Keratinocyte (primary cell): ENCODE results near the gene TFF1. TPM values are rescaled to one million over a fixed set of nuclear protein-coding genes. Genes with fewer than 3 reads are reported as not detected.

ENCODE experiments used
- DNase-seq: peaks from one replicate; pipeline ENCODE4 v3.0.0-alpha.2; 2011; ENCODE audit warnings: low read depth, missing footprints, low spot score
- FAIRE-seq: peaks from 2 replicates; lab custom pipeline; 2011; peaks lifted over from hg19 to GRCh38; lab: Jason Lieb, UNC
- H2AFZ ChIP-seq: 2 replicates; pipeline ENCODE4 v1.6.0; 2012; ENCODE audit warnings: low read length, control low read depth, inconsistent platforms; ENCODE audit not compliant: control insufficient read depth
- H3K27ac ChIP-seq: 2 replicates; pipeline ENCODE4 v1.5.1; 2011; ENCODE audit warnings: low read length; ENCODE audit not compliant: control insufficient read depth, insufficient read depth
- H3K27me3 ChIP-seq: 3 replicates; pipeline ENCODE4 v1.6.0; 2011; ENCODE audit warnings: low read length; ENCODE audit not compliant: control insufficient read depth, insufficient read depth; ENCODE audit errors: extremely low read depth
- H3K36me3 ChIP-seq, 2 experiments: 2 replicates in 1 of 2; 3 replicates in 1 of 2; pipeline ENCODE4 v1.5.1; 2011; ENCODE audit warnings: low read length in 2 of 2, mild to moderate bottlenecking in 1 of 2; ENCODE audit not compliant: control insufficient read depth in 2 of 2, insufficient read depth in 2 of 2; ENCODE audit errors: extremely low read depth in 1 of 2
- H3K4me1 ChIP-seq: 3 replicates; pipeline ENCODE4 v1.5.1; 2011; ENCODE audit warnings: low read length; ENCODE audit not compliant: control insufficient read depth, insufficient read depth; ENCODE audit errors: extremely low read depth
- H3K4me2 ChIP-seq: 3 replicates; pipeline ENCODE4 v1.6.0; 2011; ENCODE audit warnings: low read depth, low read length; ENCODE audit not compliant: control insufficient read depth, insufficient read depth; ENCODE audit errors: extremely low read depth
- H3K4me3 ChIP-seq, 3 experiments: fragments of 200-600 bp in 1 of 3; sonication (generic) in 1 of 3; 2 replicates in 2 of 3; 3 replicates in 1 of 3; pipeline ENCODE4 v1.5.1; 2011 to 2016; ENCODE audit warnings: low read length in 3 of 3, mild to moderate bottlenecking in 3 of 3, control low read depth in 2 of 3, inconsistent platforms in 1 of 3, low read depth in 1 of 3, mixed read lengths in 1 of 3, mixed run types in 1 of 3, moderate library complexity in 1 of 3; ENCODE audit not compliant: control insufficient read depth in 2 of 3, insufficient read depth in 2 of 3; ENCODE audit errors: extremely low read depth in 1 of 3
- H3K79me2 ChIP-seq: 2 replicates; pipeline ENCODE4 v1.6.0; 2012; ENCODE audit warnings: low read length; ENCODE audit not compliant: control insufficient read depth, insufficient read depth
- H3K9ac ChIP-seq: 3 replicates; pipeline ENCODE4 v1.6.0; 2011; ENCODE audit warnings: low read length; ENCODE audit not compliant: control insufficient read depth, insufficient read depth; ENCODE audit errors: extremely low read depth
- H3K9me1 ChIP-seq: 3 replicates; pipeline ENCODE4 v1.6.0; 2011; ENCODE audit warnings: low read length; ENCODE audit not compliant: control insufficient read depth, insufficient read depth; ENCODE audit errors: extremely low read depth
- H3K9me3 ChIP-seq: 2 replicates; pipeline ENCODE4 v1.5.1; 2012; ENCODE audit warnings: low read depth, low read length; ENCODE audit not compliant: control insufficient read depth
- H4K20me1 ChIP-seq: 3 replicates; pipeline ENCODE4 v1.6.0; 2011; ENCODE audit warnings: low read length; ENCODE audit not compliant: control insufficient read depth, insufficient read depth; ENCODE audit errors: extremely low read depth
- EZH2 ChIP-seq: IDR thresholded peaks from one replicate; pipeline ENCODE4 v1.6.1; 2012; ENCODE audit warnings: inconsistent platforms, mild to moderate bottlenecking, low read length, moderate library complexity
- dilution Hi-C: fragments of 300-500 bp; cut with MboI; formaldehyde crosslinking; loops from one replicate; pipeline ENCODE4 v1.7.0; 2020; ENCODE audit warnings: low sequenced_read_pairs; ENCODE audit not compliant: extremely low pct_ligation_motif_present
- polyA plus RNA-seq, 5 experiments: library from polyadenylated mRNA; depleted of rRNA in 3 of 5; stranded (reverse) in 3 of 5; stranded (forward) in 1 of 5; unstranded in 1 of 5; fragments of >200 nt; gene quantifications; 1 replicate in 1 of 5; 2 replicates in 3 of 5; 3 replicates in 1 of 5; pipeline versions ENCODE4 v1.2.1 to v1.2.3, GENCODE V29; 2011 to 2012; ENCODE audit warnings: missing spikeins in 2 of 5, low read depth in 1 of 5, low replicate concordance in 1 of 5
- TF ChIP-seq, protein P1 (sequence below), 3 experiments: IDR thresholded peaks in 1 of 3; conservative IDR thresholded peaks in 1 of 3; optimal IDR thresholded peaks in 1 of 3; 2 replicates in 2 of 3; 3 replicates in 1 of 3; pipeline versions ENCODE3 to v1.5.1; 2011; ENCODE audit warnings: low read length in 3 of 3, mild to moderate bottlenecking in 3 of 3, moderate library complexity in 2 of 3, control low read depth in 1 of 3, inconsistent platforms in 1 of 3; ENCODE audit not compliant: insufficient read depth in 2 of 3; ENCODE audit errors: extremely low read depth in 1 of 3

The TFF1 gene
- polyA plus RNA-seq, 1 donor (not counting 4 experiments of a cell fraction or from before 2014, with no cell fraction given): not detected

DNA sequence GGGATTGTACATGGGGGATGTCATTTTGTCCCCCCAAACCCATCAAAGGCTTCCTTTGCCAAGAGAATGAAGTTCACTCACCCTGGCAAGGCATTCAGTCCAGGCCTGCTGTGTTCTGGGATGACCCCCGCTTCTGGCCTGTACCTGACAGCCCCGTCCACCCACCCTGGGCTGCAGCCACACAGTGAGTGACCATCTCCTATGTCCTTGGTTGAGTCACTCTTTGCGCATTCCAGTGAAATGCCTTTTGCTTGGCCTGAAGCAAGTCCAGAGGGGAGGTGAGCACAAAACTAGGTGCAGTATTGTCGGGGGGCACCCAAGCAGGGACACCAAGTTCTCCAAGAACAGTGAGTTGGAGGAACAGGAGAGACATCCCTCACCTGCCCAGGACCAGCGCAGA is 19.3 kb upstream of the TFF1 start:
- H3K79me2 ChIP-seq: no peaks in the 10 kb centered on the region
- dilution Hi-C loops: no loop called here
- H3K9me1 ChIP-seq: no peaks in the 10 kb centered on the region
- no peaks in the 10 kb centered on the region for H3K36me3 ChIP-seq
- no peak overlapping the region for H3K4me2 ChIP-seq
- H3K4me1 ChIP-seq: no peaks in the 10 kb centered on the region
- no peak overlapping the region for H3K9ac ChIP-seq
- no peaks in the 10 kb centered on the region for H4K20me1 ChIP-seq
- no peaks in the 10 kb centered on the region for H3K27me3 ChIP-seq
- H3K4me3 ChIP-seq: no peak overlapping the region
- no peak overlapping the region for H3K27ac ChIP-seq
- DNase-seq (no peak), FAIRE-seq (no peak)
- no peaks in the 10 kb centered on the region for H3K9me3 ChIP-seq
- TF ChIP-seq, protein P1, sequence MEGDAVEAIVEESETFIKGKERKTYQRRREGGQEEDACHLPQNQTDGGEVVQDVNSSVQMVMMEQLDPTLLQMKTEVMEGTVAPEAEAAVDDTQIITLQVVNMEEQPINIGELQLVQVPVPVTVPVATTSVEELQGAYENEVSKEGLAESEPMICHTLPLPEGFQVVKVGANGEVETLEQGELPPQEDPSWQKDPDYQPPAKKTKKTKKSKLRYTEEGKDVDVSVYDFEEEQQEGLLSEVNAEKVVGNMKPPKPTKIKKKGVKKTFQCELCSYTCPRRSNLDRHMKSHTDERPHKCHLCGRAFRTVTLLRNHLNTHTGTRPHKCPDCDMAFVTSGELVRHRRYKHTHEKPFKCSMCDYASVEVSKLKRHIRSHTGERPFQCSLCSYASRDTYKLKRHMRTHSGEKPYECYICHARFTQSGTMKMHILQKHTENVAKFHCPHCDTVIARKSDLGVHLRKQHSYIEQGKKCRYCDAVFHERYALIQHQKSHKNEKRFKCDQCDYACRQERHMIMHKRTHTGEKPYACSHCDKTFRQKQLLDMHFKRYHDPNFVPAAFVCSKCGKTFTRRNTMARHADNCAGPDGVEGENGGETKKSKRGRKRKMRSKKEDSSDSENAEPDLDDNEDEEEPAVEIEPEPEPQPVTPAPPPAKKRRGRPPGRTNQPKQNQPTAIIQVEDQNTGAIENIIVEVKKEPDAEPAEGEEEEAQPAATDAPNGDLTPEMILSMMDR (optimal IDR thresholded peaks at IDR 0.05 in 1 of 3, IDR thresholded peaks at IDR 0.05 in 1 of 3, conservative IDR thresholded peaks at IDR 0.05 in 1 of 3; ENCODE audit: extremely low read depth in 1 of 3, insufficient read depth in 2 of 3, low read length in 3 of 3): no peak
- no peak for TF ChIP-seq EZH2
- H2AFZ ChIP-seq: no peak overlapping the region

DNA sequence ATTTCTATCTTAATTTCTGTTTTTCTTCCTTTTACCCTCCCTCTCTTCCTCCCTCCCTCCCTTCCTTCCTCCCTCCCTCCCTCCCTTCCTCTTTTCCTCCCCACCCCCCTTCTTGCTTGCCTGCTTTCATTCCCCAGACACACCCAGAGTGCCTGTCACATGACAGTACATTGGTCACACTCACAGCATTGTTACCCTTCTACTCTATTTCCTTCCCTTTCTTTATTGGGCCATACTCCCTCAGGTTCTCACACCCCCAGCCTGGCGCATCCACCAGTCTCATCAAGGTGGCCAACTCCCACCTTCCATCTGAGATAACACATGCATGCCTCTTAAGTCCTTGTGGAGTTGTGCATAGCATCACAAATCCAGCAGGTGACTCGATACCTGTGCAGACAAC is 18.7 kb upstream of the TFF1 start:
- Histone ChIP-seq H3K9me3 (no peaks in the 10 kb centered on the region), H3K36me3 (no peaks in the 10 kb centered on the region), H3K4me2 (no peak overlapping the region), H3K27ac (no peak overlapping the region), H3K27me3 (no peaks in the 10 kb centered on the region), H4K20me1 (no peaks in the 10 kb centered on the region), H3K9me1 (no peaks in the 10 kb centered on the region), H3K9ac (no peak overlapping the region), H3K79me2 (no peaks in the 10 kb centered on the region), H3K4me3 (no peak overlapping the region), H3K4me1 (no peaks in the 10 kb centered on the region), H2AFZ (no peak overlapping the region)
- no peak for DNase-seq
- TF ChIP-seq EZH2: no peak
- TF ChIP-seq, protein P1 (optimal IDR thresholded peaks at IDR 0.05 in 1 of 3, IDR thresholded peaks at IDR 0.05 in 1 of 3, conservative IDR thresholded peaks at IDR 0.05 in 1 of 3; ENCODE audit: extremely low read depth in 1 of 3, insufficient read depth in 2 of 3, low read length in 3 of 3): no peak
- dilution Hi-C loops: no loop called here
- FAIRE-seq: no peak
